ENCODE measurements around the gene MAPK9.
A peak's percentile ranks its signal among the peaks of the same experiment; 100 is the strongest.

Gene MAPK9

GRCh38 chr5:180222056-180222455, 69.8 kb downstream of the MAPK9 start:
- Histone ChIP-seq H3K36me3 (no peaks in the 10 kb centered on the region), H3K9me3 (ENCODE audit: severe bottlenecking) (no peaks in the 10 kb centered on the region), H3K27me3 (ENCODE audit: insufficient read depth, low read depth, severe bottlenecking) (no peaks in the 10 kb centered on the region), H3K4me3 (ENCODE audit: low read depth, low read length) (no peak overlapping the region), H3K27ac (no peak overlapping the region)
- TF ChIP-seq, protein P1, sequence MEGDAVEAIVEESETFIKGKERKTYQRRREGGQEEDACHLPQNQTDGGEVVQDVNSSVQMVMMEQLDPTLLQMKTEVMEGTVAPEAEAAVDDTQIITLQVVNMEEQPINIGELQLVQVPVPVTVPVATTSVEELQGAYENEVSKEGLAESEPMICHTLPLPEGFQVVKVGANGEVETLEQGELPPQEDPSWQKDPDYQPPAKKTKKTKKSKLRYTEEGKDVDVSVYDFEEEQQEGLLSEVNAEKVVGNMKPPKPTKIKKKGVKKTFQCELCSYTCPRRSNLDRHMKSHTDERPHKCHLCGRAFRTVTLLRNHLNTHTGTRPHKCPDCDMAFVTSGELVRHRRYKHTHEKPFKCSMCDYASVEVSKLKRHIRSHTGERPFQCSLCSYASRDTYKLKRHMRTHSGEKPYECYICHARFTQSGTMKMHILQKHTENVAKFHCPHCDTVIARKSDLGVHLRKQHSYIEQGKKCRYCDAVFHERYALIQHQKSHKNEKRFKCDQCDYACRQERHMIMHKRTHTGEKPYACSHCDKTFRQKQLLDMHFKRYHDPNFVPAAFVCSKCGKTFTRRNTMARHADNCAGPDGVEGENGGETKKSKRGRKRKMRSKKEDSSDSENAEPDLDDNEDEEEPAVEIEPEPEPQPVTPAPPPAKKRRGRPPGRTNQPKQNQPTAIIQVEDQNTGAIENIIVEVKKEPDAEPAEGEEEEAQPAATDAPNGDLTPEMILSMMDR (IDR thresholded peaks at IDR 0.05; ENCODE audit: low read depth, low read length), result no peak
- no peak for DNase-seq

DNA sequence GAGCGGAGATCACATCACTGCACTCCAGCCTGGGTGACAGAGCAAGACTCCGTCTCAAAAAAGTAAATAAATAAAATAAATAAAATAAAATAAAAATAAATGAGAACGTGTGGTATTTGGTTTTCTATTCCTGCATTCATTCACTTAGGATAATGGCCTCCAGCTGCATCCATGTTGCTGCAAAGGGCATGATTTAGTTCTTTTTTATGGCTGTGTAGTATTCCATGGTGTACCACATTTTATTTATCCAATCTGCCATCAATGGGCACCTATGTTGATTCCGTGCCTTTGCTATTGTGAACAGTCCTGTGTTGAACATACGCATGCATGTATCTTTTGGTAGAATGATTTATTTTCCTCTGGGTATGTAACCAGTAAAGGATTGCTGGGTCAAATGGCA, 74.1 kb downstream of the MAPK9 start:
- no peaks in the 10 kb centered on the region for H3K9me3 ChIP-seq (ENCODE audit: severe bottlenecking)
- TF ChIP-seq, protein P1 (IDR thresholded peaks at IDR 0.05; ENCODE audit: low read depth, low read length), result no peak

GRCh38 chr5:180216646-180217171, 75.2 kb downstream of the MAPK9 start:
- Histone ChIP-seq H3K9me3 (ENCODE audit: severe bottlenecking) (no peaks in the 10 kb centered on the region), H3K27ac (no peak overlapping the region), H3K4me3 (ENCODE audit: low read depth, low read length) (no peak overlapping the region), H3K27me3 (ENCODE audit: insufficient read depth, low read depth, severe bottlenecking) (no peaks in the 10 kb centered on the region), H3K36me3 (no peaks in the 10 kb centered on the region)
- no peak for DNase-seq
- TF ChIP-seq, protein P1 (IDR thresholded peaks at IDR 0.05; ENCODE audit: low read depth, low read length), result no peak

More for the DNA sequence above, 74.1 kb downstream of the MAPK9 start:
- Histone ChIP-seq H3K27me3 (ENCODE audit: insufficient read depth, low read depth, severe bottlenecking) (no peaks in the 10 kb centered on the region), H3K36me3 (no peaks in the 10 kb centered on the region), H3K4me3 (ENCODE audit: low read depth, low read length) (no peak overlapping the region), H3K27ac (no peak overlapping the region)
- no peak for DNase-seq

- Histone ChIP-seq H3K27me3 (ENCODE audit: insufficient read depth, low read depth, severe bottlenecking) (no peaks in the 10 kb centered on the region), H3K27ac (no peak overlapping the region)
Measured at GRCh38 chr5:180215783-180216630, 75.9 kb downstream of the MAPK9 start.

DNA sequence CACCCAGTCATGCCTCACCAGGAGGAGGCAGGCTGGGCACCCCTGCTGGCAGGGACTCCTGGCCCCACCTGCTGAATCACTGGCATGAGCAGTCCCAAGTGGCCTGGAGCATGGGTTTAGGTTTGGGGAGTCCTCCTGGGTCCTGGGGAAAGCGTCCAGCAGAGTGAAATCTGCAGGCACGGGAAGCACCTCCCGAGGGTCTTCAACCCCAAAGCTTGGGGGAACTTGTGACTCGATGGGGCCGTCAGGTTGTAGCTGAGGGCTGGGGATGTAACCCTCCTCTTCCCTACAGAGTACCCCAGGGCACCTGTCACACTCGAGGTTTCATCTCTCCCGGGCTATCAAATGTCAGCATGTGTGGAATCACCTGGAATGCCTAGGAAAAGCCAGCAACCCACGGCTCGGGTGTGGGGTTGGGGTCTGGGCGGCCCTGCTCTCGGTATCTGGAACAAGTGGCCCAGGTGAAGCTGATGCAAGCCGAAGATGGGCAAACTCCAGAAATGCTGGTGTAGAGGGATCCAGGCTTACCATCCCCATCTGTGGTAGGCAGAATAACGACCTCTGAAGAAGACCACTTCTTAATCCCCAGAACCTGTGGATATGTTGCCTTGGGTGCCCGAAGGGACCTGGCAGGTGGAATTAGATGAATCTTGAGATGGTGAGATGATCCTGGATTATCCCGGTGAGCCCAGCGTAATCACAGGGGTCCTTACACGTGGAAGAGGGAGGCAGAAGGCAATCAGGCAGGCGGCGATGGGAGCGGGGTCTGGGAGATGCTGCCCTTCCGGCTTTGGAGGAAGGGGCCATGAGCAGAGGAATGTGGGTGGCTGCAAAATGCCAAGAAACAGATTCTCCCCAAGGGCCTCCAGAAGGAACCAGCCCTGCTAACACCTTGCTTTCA, 76.8 kb downstream of the MAPK9 start:
- TF ChIP-seq, protein P1 (IDR thresholded peaks at IDR 0.05; ENCODE audit: low read depth, low read length), result no peak
- Histone ChIP-seq H3K9me3 (ENCODE audit: severe bottlenecking) (no peaks in the 10 kb centered on the region), H3K27me3 (ENCODE audit: insufficient read depth, low read depth, severe bottlenecking) (no peaks in the 10 kb centered on the region), H3K27ac (no peak overlapping the region), H3K4me3 (ENCODE audit: low read depth, low read length) (no peak overlapping the region), H3K36me3 (no peaks in the 10 kb centered on the region)
- DNase-seq, result peak; percentile 50

More at GRCh38 chr5:180215783-180216630, 75.9 kb downstream of the MAPK9 start:
- DNase-seq, result no peak
- no peak overlapping the region for H3K4me3 ChIP-seq (ENCODE audit: low read depth, low read length)
- H3K9me3 ChIP-seq (ENCODE audit: severe bottlenecking), result no peaks in the 10 kb centered on the region
- TF ChIP-seq, protein P1 (IDR thresholded peaks at IDR 0.05; ENCODE audit: low read depth, low read length), result no peak
- no peaks in the 10 kb centered on the region for H3K36me3 ChIP-seq

Measured in WERI-Rb-1 (cell line).